A549 (cell line): ENCODE data around the gene NPLOC4. TPM values are rescaled to one million over a fixed set of nuclear protein-coding genes. Genes with fewer than 3 reads are reported as not detected.

ENCODE experiments used
- ATAC-seq, 2 experiments: fragments of 200-7000 bp in 1 of 2; fragments of >200 bp in 1 of 2; cut with Nextera tagmentation in 1 of 2; cut with Tn5 transposase in 1 of 2; 3 replicates each; pipeline versions ENCODE4 v1.8.0 to v1.9.1; 2018 to 2020; ENCODE audit warnings: mild to moderate bottlenecking in 1 of 2, moderate library complexity in 1 of 2
- CTCF ChIA-PET: fragments of 300-600 bp; sonication (Branson Sonifier 250); formaldehyde crosslinking; extraction: SDS; loops from one replicate; lab custom pipeline; 2021; ENCODE audit warnings: antibody characterized with exemption, inconsistent platforms; lab: Yijun Ruan, JAX
- POLR2A ChIA-PET: fragments of 350-600 bp; formaldehyde crosslinking; extraction: SDS; loops from one replicate; lab custom pipeline; 2021; ENCODE audit warnings: antibody characterized with exemption, inconsistent platforms; lab: Yijun Ruan, JAX
- DNase-seq, 2 experiments: peaks; one replicate each; pipeline versions ENCODE4 v3.0.0 to v3.0.0-alpha.2; 2011 to 2016; ENCODE audit warnings: low read depth in 1 of 2, low spot score in 1 of 2
- FAIRE-seq: peaks from 2 replicates; lab custom pipeline; 2011; peaks lifted over from hg19 to GRCh38; lab: Jason Lieb, UNC
- H3K27ac ChIP-seq, 2 experiments: fragments of >200 bp; sonication (Bioruptor Twin); formaldehyde crosslinking; 3 replicates each; pipeline ENCODE4 v1.5.1; 2016 to 2017
- H3K4me1 ChIP-seq: fragments of >200 bp; sonication (Bioruptor Twin); formaldehyde crosslinking; 3 replicates; pipeline ENCODE4 v1.6.1; 2016
- H3K4me2 ChIP-seq: fragments of >200 bp; sonication (Bioruptor Twin); formaldehyde crosslinking; 3 replicates; pipeline ENCODE4 v1.6.1; 2016
- H3K4me3 ChIP-seq: fragments of >200 bp; sonication (Bioruptor Twin); formaldehyde crosslinking; 3 replicates; pipeline ENCODE4 v1.5.1; 2016
- H3K9me3 ChIP-seq: fragments of >200 bp; sonication (Bioruptor Twin); formaldehyde crosslinking; 3 replicates; pipeline ENCODE4 v1.6.1; 2016
- CBX2 ChIP-seq: fragments of 200-600 bp; sonication (generic); IDR thresholded peaks from 2 replicates; pipeline ENCODE4 v1.6.1; 2016; ENCODE audit warnings: low read depth, mild to moderate bottlenecking, borderline replicate concordance
- CEBPB ChIP-seq, 2 experiments: fragments of >200 bp in 1 of 2; sonication (Bioruptor Twin) in 1 of 2; formaldehyde crosslinking in 1 of 2; IDR thresholded peaks; 2 replicates each; pipeline ENCODE4 v1.6.1; 2012 to 2016
- CHD4 ChIP-seq: fragments of 200-600 bp; sonication (generic); IDR thresholded peaks from 2 replicates; pipeline ENCODE4 v1.6.1; 2016; ENCODE audit warnings: antibody characterized with exemption, mild to moderate bottlenecking, borderline replicate concordance
- E2F6 ChIP-seq: IDR thresholded peaks from 2 replicates; pipeline ENCODE4 v1.6.1; 2012; ENCODE audit warnings: low read depth, borderline replicate concordance
- ELK1 ChIP-seq: fragments of 150-350 bp; IDR thresholded peaks from 2 replicates; pipeline ENCODE4 v1.6.1; 2014; ENCODE audit warnings: low read depth, mild to moderate bottlenecking, low read length
- FOSB ChIP-seq: fragments of 250-450 bp; sonication (Bioruptor Pico); IDR thresholded peaks from 2 replicates; pipeline ENCODE4 v1.5.0; 2020; ENCODE audit warnings: mild to moderate bottlenecking, moderate library complexity
- FOXS1 ChIP-seq: fragments of 250-450 bp; sonication (Bioruptor Pico); IDR thresholded peaks from 2 replicates; pipeline ENCODE4 v1.5.0; 2020; ENCODE audit warnings: mild to moderate bottlenecking, moderate library complexity
- HDAC2 ChIP-seq: fragments of 200-600 bp; sonication (generic); IDR thresholded peaks from 2 replicates; pipeline ENCODE4 v1.6.1; 2016
- JUNB ChIP-seq: fragments of >200 bp; sonication (Bioruptor Twin); formaldehyde crosslinking; IDR thresholded peaks from 2 replicates; pipeline ENCODE4 v1.6.1; 2016
- KDM1A ChIP-seq: fragments of 200-600 bp; sonication (generic); IDR thresholded peaks from 2 replicates; pipeline ENCODE4 v1.6.1; 2016; ENCODE audit warnings: low read depth, mild to moderate bottlenecking
- KDM5A ChIP-seq: fragments of 200-600 bp; sonication (generic); IDR thresholded peaks from 2 replicates; pipeline ENCODE4 v1.6.1; 2016; ENCODE audit warnings: antibody characterized with exemption, mild to moderate bottlenecking
- PHF8 ChIP-seq: fragments of 200-600 bp; sonication (generic); IDR thresholded peaks from 2 replicates; pipeline ENCODE4 v1.6.1; 2016; ENCODE audit warnings: low read depth, mild to moderate bottlenecking, antibody characterized with exemption, moderate library complexity, borderline replicate concordance
- POLR2A ChIP-seq: IDR thresholded peaks from 2 replicates; pipeline ENCODE4 v1.6.1; 2012; ENCODE audit warnings: mild to moderate bottlenecking, low read length
- RFX5 ChIP-seq: fragments of 450-650 bp; IDR thresholded peaks from 2 replicates; pipeline ENCODE4 v1.7.1; 2014; ENCODE audit warnings: antibody characterized with exemption, mild to moderate bottlenecking, moderate library complexity
- ZC3H11A ChIP-seq: fragments of 450-650 bp; IDR thresholded peaks from 2 replicates; pipeline ENCODE4 v1.6.1; 2014; ENCODE audit warnings: antibody characterized with exemption, mild to moderate bottlenecking
- WGBS: methylation state at CpG from one replicate; pipeline ENCODE4 v1.1.6; 2017; ENCODE audit errors: missing lambda C conversion rate; 5-methylcytosine and 5-hydroxymethylcytosine counted together
- polyA plus RNA-seq, 4 experiments: library from polyadenylated mRNA; depleted of rRNA in 3 of 4; stranded (reverse); fragments of >200 nt; fragmentation: RNase III in 1 of 4; extraction: RNeasy Plus Mini Kit Qiagen cat#74134 plus additional on column Dnase treatment in 1 of 4; gene quantifications; 2 replicates in 3 of 4; 3 replicates in 1 of 4; pipeline ENCODE4 v1.2.3, GENCODE V29; 2011 to 2017
- TF ChIP-seq, protein P1 (sequence below): fragments of >200 bp; sonication (Bioruptor Twin); formaldehyde crosslinking; IDR thresholded peaks from 3 replicates; pipeline ENCODE4 v1.6.1; 2016
- TF ChIP-seq, protein P2 (sequence below): fragments of 200-600 bp; sonication (generic); IDR thresholded peaks from 2 replicates; pipeline ENCODE4 v1.6.1; 2016; ENCODE audit warnings: antibody characterized with exemption, mild to moderate bottlenecking, moderate library complexity

The NPLOC4 gene
- polyA plus RNA-seq, 2 of the 4 experiments (the other 2 are of a cell fraction) = 98.5 to 101 TPM

GRCh38 chr17:81518113-81518784 lies 118.7 kb downstream of the NPLOC4 start:
- Histone ChIP-seq H3K9me3 (no peaks in the 10 kb centered on the region), H3K27ac (peak overlapping the region; percentile 89 to 99), H3K4me2 (peak overlapping the region; percentile 99), H3K4me1 (peaks cover 43% of the 10 kb centered on the region), H3K4me3 (peak overlapping the region; percentile 66)
- ATAC-seq = peak; percentile 1 to 9
- TF ChIP-seq FOSB (peak; percentile 24; the same call in 1 of the 2 replicates), CBX2 (no peak), KDM1A (no peak)
- POLR2A ChIA-PET = interaction anchor here (0.9 to 2.0 kb wide), 5 partner anchors 10 to 34 kb away, joined by 3 to 19 read pairs (median 4); partner anchors contain the start of genes FAAP100 and FSCN2
- no peak for DNase-seq
- no peak for FAIRE-seq
- WGBS = 72% methylated on average over 24 of the region's 24 CpGs
- CTCF ChIA-PET = interaction anchor here (0.5 to 5.5 kb wide), 32 partner anchors 9 to 265 kb away, joined by 3 to 65 read pairs (median 4); partner anchors contain the start of genes CCDC137, FAAP100, FSCN2 and OXLD1

DNA sequence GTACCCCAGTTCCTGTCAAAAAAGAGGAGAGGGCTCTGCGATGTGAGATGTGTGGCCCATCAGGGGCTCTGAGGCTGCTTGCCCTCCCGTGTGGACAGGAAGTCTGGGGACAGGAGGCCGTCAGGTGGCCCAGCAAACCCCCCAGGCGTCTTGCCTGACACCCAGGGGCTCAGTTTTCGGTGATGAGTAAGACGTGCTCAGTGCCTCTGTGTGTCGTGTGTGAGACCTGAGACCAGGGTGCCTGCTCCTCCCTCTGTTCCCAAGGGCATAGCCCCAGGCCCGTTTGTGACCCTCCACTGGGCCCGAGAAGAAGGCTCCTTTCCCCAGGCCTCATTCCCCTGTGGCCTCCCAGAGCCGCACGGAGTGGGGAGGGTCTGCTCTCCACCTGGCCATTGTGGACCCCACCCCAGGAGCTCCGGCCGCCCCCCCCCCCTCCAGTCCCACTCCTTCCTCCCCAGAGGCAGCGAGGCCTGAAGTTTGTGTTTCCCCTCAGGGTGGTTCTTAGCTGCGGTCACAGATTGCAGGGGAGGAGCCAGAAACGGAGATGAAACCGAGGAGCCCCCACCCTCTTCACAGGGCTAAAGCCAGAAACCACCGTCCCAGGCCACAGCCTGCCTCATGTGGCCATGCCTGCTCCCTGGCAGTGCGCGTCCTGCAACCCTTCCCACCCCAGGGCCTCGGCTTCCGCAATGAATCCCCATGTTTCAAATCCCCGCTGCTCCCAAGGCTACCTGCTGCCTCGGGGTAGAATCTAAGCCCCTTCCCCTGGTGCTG lies 119.4 kb downstream of the NPLOC4 start:
- FAIRE-seq (no peak), DNase-seq (no peak), ATAC-seq (no peak)
- H3K4me1 ChIP-seq = peaks cover 43% of the 10 kb centered on the region
- ChIA-PET CTCF (interaction anchor here (1.0 to 5.5 kb wide), 11 partner anchors 8 to 264 kb away, joined by 3 to 65 read pairs (median 6); partner anchors contain the start of gene FAAP100), POLR2A (interaction anchor here (1.7 to 2.0 kb wide), 2 partner anchors 9 to 12 kb away, joined by 10 to 19 read pairs; partner anchors contain the start of gene FSCN2)
- no peaks in the 10 kb centered on the region for H3K9me3 ChIP-seq
- WGBS = 78% methylated on average over 23 of the region's 24 CpGs
- peak overlapping the region in 1 of 2 experiments; percentile 99; a peak in 4 of 6 replicates for H3K27ac ChIP-seq
- H3K4me2 ChIP-seq = peak overlapping the region; percentile 99
- TF ChIP-seq, protein P1, sequence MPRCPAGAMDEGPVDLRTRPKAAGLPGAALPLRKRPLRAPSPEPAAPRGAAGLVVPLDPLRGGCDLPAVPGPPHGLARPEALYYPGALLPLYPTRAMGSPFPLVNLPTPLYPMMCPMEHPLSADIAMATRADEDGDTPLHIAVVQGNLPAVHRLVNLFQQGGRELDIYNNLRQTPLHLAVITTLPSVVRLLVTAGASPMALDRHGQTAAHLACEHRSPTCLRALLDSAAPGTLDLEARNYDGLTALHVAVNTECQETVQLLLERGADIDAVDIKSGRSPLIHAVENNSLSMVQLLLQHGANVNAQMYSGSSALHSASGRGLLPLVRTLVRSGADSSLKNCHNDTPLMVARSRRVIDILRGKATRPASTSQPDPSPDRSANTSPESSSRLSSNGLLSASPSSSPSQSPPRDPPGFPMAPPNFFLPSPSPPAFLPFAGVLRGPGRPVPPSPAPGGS = no peak
- TF ChIP-seq KDM1A (no peak), PHF8 (no peak), HDAC2 (no peak), RFX5 (no peak), CEBPB (IDR thresholded peaks at IDR 0.05) (no peak), FOXS1 (CRISPR knock-in tag) (no peak), E2F6 (no peak), JUNB (no peak)
- TF ChIP-seq, protein P2, sequence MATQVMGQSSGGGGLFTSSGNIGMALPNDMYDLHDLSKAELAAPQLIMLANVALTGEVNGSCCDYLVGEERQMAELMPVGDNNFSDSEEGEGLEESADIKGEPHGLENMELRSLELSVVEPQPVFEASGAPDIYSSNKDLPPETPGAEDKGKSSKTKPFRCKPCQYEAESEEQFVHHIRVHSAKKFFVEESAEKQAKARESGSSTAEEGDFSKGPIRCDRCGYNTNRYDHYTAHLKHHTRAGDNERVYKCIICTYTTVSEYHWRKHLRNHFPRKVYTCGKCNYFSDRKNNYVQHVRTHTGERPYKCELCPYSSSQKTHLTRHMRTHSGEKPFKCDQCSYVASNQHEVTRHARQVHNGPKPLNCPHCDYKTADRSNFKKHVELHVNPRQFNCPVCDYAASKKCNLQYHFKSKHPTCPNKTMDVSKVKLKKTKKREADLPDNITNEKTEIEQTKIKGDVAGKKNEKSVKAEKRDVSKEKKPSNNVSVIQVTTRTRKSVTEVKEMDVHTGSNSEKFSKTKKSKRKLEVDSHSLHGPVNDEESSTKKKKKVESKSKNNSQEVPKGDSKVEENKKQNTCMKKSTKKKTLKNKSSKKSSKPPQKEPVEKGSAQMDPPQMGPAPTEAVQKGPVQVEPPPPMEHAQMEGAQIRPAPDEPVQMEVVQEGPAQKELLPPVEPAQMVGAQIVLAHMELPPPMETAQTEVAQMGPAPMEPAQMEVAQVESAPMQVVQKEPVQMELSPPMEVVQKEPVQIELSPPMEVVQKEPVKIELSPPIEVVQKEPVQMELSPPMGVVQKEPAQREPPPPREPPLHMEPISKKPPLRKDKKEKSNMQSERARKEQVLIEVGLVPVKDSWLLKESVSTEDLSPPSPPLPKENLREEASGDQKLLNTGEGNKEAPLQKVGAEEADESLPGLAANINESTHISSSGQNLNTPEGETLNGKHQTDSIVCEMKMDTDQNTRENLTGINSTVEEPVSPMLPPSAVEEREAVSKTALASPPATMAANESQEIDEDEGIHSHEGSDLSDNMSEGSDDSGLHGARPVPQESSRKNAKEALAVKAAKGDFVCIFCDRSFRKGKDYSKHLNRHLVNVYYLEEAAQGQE = no peak
- H3K4me3 ChIP-seq = no peak overlapping the region

- 90% methylated on average over 9 of the region's 9 CpGs for WGBS
- POLR2A ChIA-PET = no interaction called here
- ATAC-seq (no peak), FAIRE-seq (no peak), DNase-seq (no peak)
- no peaks in the 10 kb centered on the region for H3K9me3 ChIP-seq
- H3K4me3 ChIP-seq = no peak overlapping the region
- peaks cover 43% of the 10 kb centered on the region for H3K4me1 ChIP-seq
- CTCF ChIA-PET = interaction anchor here (0.6 to 4.5 kb wide), 6 partner anchors 8 to 225 kb away, joined by 3 to 30 read pairs (median 6); no protein-coding TSS in a partner anchor
- peak overlapping the region in 1 of 2 experiments; percentile 99; a peak in 3 of 6 replicates for H3K27ac ChIP-seq
- no peak for TF ChIP-seq ZC3H11A
- no peak for TF ChIP-seq KDM5A
- TF ChIP-seq ELK1 = no peak
- no peak for TF ChIP-seq POLR2A
- no peak for TF ChIP-seq RFX5
- no peak for TF ChIP-seq CHD4
- TF ChIP-seq, all 56 proteins: peak for 0
- peak overlapping the region; percentile 87 for H3K4me2 ChIP-seq
Measured at GRCh38 chr17:81517009-81517338, 119.9 kb downstream of the NPLOC4 start.
